Fibroblast of skin of right biceps (primary cell): Measurements from ENCODE around the gene SLC1A2.

ENCODE experiments used
- DNase-seq: peaks from one replicate; pipeline ENCODE4 v3.0.0-alpha.2; 2013

Gene SLC1A2

GRCh38 chr11:35347921-35348331 lies 71.4 kb downstream of the SLC1A2 start:
- peak; percentile 92 for DNase-seq

GRCh38 chr11:35347173-35347878 lies 72.0 kb downstream of the SLC1A2 start:
- no peak for DNase-seq

DNA sequence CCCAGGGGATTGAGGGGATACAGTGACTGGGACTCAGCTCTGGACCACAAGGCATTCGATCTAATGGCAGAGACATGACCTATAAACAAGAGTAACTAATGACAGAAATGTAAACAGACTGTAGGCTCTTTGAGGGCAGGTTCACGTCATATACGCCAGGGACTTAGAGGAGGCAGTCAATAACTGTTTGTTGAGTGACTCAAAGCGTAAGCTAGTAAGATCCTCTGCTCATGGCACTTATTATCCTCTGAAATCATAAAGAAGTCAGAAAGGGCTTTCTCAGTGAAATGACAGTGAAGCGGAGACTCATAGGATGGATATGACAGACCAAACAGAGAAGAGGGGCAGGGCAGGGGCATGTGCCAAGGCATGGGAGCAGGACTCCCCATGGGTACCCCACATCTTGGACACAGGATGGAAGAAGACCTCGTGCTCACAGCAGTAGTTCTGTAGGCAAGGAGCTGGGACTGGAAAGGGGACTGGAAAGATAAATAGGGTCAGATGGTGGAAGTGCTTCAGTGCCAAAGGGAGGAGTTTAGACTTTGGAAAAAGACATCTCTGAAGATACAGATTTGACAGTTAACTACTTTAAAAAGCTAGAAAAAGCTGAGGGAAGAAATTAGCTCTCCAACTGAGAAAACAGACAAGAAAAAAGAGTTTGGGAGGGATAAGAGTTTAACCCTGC lies 72.7 kb downstream of the SLC1A2 start:
- no peak for DNase-seq

DNA sequence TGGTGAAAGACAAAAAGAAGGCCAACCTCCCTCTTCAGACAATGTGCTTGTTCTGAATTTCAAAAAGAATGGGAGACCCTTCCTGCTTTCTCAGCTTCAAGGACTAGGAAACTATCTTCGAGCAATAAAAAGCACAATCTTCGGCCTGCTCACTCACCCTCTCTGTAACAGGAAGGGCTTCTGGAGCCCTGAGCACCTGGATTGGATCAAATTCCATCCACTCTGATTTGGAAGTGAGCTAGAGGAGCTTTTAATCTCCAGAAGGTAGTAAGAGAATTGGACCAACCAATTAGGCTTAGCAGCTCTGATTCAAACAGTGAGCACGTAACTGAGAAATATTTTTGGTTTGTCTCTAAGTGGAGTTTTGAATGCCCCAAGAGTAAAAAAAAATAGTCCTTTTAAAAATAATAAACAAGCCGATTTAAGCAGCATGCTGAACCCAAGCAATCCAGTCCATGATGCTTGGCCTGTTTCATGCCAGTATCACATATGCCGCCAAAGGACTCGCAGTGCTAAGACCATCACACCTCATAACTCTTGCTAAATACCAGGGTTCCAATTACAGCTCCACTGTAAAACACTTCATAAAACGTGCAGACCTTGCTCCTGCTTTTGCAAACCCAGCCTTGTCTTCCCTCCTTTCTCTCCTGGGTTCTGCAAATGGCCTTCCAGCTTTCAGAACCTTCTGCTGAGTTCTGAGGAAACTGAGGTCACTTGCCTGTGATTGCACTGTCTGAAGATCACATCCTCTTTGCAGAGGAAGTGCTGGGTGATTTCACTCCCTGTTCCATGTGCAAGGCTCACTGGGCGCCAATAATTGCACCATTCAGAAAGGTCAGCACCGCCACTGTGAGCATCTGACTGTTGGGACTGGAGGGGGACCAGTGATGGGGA lies 74.4 kb downstream of the SLC1A2 start:
- no peak for DNase-seq

- DNase-seq: no peak
Observed at GRCh38 chr11:35343033-35343598, 76.2 kb downstream of the SLC1A2 start.

DNA sequence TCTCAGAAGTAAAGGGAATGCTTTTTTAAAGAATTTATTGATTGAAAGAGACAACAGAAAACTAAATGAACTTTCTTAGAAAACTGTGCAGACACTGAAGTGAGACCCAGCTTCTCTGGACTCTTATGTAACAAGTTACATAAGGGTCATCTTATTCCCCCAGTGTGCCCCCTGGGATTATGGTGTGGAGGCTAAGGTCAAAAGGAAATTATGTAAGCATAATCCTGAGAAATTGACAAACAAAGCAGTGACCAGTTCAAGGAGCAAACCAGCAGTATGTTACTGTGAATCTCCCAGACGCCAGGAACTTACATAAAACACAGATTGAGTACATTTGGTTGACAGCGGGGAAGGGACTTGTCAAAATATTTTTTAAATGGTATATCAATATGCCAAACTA lies 78.6 kb downstream of the SLC1A2 start:
- DNase-seq: no peak

- no peak for DNase-seq
Observed at GRCh38 chr11:35340071-35340470, 79.3 kb downstream of the SLC1A2 start.

GRCh38 chr11:35338921-35339320 lies 80.4 kb downstream of the SLC1A2 start:
- no peak for DNase-seq

DNA sequence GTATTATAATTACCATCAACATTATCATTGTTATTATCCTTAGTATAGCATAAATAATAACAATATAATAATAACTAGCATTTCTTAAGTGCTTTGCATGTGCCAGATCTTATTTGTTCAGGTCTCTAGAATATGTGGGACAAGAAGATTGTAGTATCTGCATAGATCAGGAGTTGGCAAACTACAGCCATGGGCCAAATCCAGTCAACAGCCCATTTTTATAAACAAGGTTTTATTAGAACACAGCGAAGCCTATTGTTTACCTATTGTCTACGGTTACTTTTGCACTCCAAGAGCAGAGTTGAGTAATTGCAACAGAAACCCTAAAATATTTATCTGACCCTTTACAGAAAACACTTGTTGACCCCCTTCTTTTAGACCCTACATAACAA lies 81.4 kb downstream of the SLC1A2 start:
- DNase-seq: no peak

DNA sequence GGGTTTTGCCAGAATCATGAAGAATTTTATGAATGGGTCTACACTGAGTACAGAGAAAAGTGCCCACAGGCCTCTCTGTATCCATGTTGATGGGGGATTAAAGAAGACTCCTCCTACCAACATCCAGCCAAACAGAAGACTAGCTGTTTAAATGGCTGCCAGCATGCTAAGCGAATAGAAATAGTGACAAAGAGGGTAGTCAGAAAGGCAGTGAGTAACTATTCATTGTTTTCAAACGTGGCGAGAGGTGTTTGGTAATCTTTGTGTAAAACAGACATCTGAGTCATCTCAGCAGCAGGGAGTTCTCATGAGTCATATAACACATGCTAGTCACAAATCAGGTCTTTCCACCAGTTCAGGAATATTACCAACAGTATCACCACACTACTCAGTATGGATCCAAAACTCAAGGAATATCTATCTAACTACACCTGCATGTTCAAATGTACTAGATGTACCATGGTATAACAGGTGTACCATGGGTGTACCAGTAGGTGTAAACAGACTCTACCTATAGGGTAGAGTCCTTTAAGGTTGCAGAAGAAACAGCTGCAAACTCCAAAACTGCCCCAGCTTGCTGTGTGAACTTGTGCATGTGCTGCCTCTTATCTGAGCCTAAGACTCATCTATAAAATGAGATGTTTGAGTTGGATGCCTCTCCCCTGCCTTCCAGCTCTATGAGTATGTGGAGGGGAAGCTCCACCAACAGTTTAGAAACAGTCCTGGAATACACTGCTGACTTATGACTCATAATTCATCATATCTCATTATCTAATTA lies 82.0 kb downstream of the SLC1A2 start:
- DNase-seq: peak; percentile 99

DNA sequence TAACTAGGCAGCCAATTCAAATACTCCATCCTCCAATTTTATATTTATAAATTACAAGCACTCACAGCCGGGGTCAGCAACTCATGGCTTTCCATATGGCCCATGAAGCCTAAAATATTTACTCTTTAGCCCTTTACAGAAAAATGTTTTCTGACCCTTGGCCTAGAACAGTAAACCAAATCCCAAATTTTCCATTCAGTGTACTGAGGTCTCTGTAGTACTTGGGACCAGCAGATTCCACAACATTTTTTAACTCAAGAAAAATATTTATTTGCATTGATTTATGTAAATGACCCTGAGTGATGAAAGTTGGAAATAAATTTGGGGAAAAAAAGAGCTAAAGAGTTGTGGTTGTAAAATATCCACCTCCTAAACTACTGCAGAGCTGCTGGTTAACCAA lies 82.6 kb downstream of the SLC1A2 start:
- no peak for DNase-seq

DNA sequence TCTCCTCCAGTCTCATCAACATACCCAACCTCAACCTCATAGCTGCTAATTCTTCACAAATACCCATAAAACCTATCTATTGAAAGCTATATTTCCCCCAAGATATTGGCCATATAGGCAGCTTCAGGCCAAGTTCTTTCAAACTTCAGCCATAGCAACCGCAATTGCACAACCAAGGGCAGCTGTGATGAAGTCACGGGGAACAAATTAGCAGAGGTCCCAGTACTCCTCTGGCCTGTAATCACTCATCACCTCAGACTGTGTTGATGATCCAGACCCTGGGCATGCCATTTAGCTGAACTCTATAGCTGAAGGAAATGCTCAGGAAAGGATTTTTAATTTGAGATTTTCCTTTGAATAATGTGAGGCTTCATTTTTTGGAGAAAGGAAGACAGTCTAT lies 84.1 kb downstream of the SLC1A2 start:
- DNase-seq: no peak

DNA sequence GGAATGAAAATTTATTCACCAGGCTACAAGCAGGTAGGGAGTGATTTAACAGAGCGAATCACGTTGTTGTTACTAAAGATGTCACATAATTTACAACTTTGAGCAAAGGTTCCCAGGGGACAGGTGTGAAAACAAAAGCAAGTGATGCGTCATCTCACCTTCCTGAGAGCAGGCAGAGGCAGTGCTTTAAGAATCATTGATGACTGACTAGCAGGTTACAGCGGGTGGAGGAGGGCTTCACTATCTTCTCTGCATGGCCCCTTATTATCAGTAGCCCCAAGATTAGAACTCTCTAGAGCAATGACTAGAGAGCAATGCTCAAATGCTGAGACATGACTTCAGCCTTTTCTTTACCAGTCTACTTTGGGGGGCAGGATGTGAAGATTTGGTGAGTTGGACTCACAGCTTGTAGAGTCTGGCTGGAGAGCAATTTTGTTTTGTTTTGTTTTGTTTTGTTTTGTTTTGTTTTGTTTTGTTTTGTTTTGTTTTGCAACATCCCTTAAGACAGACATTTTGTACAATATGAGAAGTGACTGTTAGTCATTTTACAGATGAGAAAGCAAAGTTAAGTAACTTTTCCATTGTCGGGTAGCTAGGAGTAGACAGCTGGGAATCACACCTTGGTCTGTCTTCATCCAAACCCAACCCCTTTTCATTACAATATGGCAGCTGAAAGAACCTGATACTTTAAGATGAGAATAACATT lies 84.8 kb downstream of the SLC1A2 start:
- DNase-seq: no peak

DNA sequence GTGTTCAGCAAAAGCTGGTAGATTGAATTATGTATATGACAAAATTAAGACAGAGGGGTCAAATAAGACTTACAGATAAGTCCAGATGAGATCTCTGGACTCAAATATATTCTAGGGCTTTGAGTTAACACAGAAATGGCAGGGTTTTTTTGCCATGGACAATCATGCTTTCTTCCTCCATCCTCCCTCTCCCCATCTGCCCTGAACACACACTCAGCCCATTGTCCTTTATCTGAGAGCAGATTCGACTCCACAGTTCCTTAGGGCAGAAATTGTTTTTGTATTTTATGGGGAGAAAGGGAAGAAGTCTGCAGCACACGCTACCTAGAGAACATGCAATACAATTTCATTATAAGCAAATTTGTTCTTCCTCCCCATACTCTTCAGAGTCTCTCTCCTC lies 86.8 kb downstream of the SLC1A2 start:
- DNase-seq: no peak

DNA sequence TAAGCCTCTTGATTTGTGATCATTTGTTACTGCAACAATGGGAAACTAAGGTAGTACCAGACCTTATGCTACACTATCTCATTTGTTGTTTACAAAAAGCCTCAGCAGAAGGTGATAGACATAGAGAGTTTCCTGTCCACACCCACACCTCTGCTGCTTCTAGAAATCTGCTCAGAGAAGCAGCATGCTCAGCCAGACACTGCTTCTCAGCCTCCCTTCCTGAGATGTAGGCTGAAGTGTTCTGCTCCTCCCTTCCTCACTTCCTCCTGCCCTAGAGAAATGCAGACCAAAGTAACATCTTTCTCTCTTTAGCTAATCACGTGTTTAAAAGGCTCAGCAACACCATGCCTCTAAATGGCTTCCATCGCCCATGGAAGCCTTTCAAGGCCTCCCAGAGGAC lies 88.4 kb downstream of the SLC1A2 start:
- no peak for DNase-seq

DNA sequence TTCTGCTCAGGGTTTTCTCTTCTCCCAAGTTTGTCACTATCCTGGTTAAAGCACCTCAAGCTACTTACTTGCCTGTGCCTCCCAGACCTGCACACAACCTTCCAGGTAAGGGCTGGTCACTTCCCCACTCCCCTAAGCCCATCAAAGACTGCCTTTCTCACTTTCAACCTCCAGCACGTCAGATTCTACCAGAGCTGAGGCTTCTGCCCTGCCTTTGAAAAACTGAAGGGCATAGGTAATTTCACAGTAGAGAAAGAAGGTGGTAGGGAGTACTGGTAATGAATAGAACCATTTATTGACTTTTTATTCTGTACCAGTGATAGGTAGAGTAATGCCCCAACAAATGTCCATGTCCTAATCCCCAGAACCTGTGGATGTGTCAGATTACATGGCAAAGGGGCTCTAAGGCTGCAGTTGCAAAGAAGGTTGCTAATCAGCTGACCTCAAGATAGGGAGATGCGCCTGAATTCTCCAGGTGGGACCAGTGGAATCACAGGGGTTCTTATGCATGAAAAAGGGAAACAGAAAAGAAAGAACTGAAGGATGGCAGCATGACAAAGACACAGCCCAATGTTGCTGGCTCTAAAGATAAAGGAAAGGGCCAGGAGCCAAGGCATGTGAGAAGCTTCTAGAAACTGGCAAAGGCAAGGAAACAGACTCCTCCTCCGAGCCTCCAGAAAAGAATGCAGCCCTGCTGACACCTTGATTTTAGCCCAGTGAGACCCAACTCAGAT lies 89.0 kb downstream of the SLC1A2 start:
- no peak for DNase-seq

GRCh38 chr11:35327829-35328228 lies 91.5 kb downstream of the SLC1A2 start:
- DNase-seq: no peak

- no peak for DNase-seq
Observed at GRCh38 chr11:35326266-35326879, 93.0 kb downstream of the SLC1A2 start.

- peak; percentile 64 for DNase-seq
Observed at GRCh38 chr11:35324981-35325380, 94.4 kb downstream of the SLC1A2 start.

DNA sequence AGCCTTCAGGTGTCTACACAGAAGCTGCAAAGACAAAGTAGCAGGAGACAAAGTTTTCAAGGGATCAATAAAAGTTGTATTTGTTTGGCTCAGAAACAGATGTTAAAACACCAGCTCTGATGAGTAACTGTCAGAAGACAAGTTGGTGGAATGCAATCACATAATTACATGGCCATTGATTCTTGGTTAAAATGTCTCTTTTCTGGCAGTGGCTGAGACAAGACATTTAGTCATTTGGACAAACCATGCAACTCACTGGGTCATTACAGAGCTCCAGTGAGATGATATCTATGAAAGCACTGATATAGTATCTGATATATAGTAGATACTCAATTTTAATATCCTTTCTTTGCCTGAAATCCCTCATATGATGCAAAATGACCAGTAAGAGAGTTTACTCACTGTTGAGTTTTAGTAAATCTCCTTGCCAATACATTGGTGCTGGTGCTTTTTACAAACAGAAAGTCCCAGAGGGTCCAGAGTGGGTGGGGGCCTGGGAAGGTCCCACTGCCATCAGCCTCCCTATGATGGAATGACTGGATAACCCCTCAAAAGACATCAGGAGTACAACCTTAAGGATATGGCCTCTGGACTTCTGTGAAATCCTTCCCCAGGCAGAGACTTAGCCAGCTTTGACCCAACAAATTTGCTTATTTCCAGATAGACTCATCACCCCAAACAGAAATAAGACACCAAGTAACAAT lies 95.0 kb downstream of the SLC1A2 start:
- DNase-seq: no peak
